ENCODE results near the gene LCE2C. TPM values are rescaled to one million over a fixed set of nuclear protein-coding genes. Genes with fewer than 3 reads are reported as not detected.

Gene LCE2C
- total RNA-seq, 1 experiment from 2014 or later = not detected

DNA sequence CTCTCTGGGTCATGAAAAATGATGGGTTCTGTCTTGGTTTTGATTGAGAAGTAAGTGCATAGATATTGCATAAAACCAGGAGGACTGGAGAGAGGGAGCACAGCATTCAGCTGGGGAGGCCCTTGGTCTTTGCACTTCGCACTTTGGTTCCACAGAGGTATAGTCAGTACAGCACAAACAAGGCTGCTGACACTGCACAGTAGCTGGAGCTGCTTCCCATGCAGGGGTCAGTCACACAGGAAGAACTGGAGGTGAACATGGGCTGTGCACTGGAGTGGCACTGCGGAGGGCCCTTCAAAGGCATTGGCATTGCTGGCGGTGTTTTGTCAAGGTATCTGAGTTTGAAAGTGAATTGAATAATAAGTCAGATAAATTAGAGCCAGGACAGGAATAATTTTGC is 16.4 kb upstream of the LCE2C start:
- H3K9me3 Mint-ChIP-seq = peaks cover 93 to 96% of the 10 kb centered on the region in 2 experiments
- Histone ChIP-seq H4K91ac (ENCODE audit: insufficient read length, low read depth, low read length) (no peak overlapping the region), H4K8ac (replicated peaks; ENCODE audit: insufficient read length, low read depth, low read length) (no peak overlapping the region), H3K23me2 (ENCODE audit: insufficient read length, low read depth, low read length, poor library complexity, severe bottlenecking) (no peaks in the 10 kb centered on the region), H3K27ac (ENCODE audit: insufficient read length, low read depth, low read length) (no peak overlapping the region), H2BK5ac (ENCODE audit: insufficient read length, low read length) (no peak overlapping the region), H3T11ph (ENCODE audit: low read length) (no peak overlapping the region), H2BK20ac (ENCODE audit: low read depth, low read length, poor library complexity, severe bottlenecking) (no peak overlapping the region), H3K56ac (ENCODE audit: insufficient read length, low read depth, low read length) (no peak overlapping the region), H3K4me1 (ENCODE audit: insufficient read depth, low read length) (no peaks in the 10 kb centered on the region), H3K18ac (ENCODE audit: insufficient read length, low read depth, low read length) (no peak overlapping the region), H3K9ac (ENCODE audit: extremely low read depth, insufficient read length, low read length) (no peak overlapping the region), H2BK120ac (ENCODE audit: low read depth, low read length, poor library complexity, severe bottlenecking) (no peak overlapping the region), H2AFZ (ENCODE audit: low read length) (no peak overlapping the region), H3K4ac (ENCODE audit: low read depth, low read length) (no peak overlapping the region), H2BK15ac (ENCODE audit: low read depth, low read length) (no peak overlapping the region), H4K20me1 (ENCODE audit: control insufficient read depth, insufficient read depth, insufficient read length) (no peaks in the 10 kb centered on the region), H3K79me1 (ENCODE audit: insufficient read depth, low read depth, low read length, poor library complexity, severe bottlenecking) (no peaks in the 10 kb centered on the region), H3K23ac (ENCODE audit: insufficient read length, low read depth, low read length) (no peak overlapping the region), H4K5ac (ENCODE audit: insufficient read length, low read depth, low read length) (no peak overlapping the region), H3K27me3 (ENCODE audit: insufficient read depth, low read length) (no peaks in the 10 kb centered on the region), H3K14ac (ENCODE audit: insufficient read depth, low read length) (no peak overlapping the region), H2AK5ac (ENCODE audit: insufficient read length, low read length) (no peak overlapping the region), H3K4me2 (ENCODE audit: insufficient read depth, insufficient read length, low read length) (no peak overlapping the region), H2BK12ac (ENCODE audit: insufficient read length, low read depth, low read length) (no peak overlapping the region), H3K9me3 (ENCODE audit: control insufficient read depth, low read depth, low read length) (peaks cover 83% of the 10 kb centered on the region), H3K79me2 (ENCODE audit: insufficient read depth, low read length) (no peaks in the 10 kb centered on the region)
- H3K4me3 Mint-ChIP-seq = no peak overlapping the region
- no peak overlapping the region for H3K27ac Mint-ChIP-seq
- no CpG with 5 or more reads among the region's 3 CpGs for WGBS (ENCODE audit: extremely low coverage, insufficient read length, low lambda C conversion rate)
- H3K4me1 Mint-ChIP-seq = no peaks in the 10 kb centered on the region
- TF ChIP-seq, protein P1, sequence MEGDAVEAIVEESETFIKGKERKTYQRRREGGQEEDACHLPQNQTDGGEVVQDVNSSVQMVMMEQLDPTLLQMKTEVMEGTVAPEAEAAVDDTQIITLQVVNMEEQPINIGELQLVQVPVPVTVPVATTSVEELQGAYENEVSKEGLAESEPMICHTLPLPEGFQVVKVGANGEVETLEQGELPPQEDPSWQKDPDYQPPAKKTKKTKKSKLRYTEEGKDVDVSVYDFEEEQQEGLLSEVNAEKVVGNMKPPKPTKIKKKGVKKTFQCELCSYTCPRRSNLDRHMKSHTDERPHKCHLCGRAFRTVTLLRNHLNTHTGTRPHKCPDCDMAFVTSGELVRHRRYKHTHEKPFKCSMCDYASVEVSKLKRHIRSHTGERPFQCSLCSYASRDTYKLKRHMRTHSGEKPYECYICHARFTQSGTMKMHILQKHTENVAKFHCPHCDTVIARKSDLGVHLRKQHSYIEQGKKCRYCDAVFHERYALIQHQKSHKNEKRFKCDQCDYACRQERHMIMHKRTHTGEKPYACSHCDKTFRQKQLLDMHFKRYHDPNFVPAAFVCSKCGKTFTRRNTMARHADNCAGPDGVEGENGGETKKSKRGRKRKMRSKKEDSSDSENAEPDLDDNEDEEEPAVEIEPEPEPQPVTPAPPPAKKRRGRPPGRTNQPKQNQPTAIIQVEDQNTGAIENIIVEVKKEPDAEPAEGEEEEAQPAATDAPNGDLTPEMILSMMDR (conservative IDR thresholded peaks at IDR 0.05) = no peak
- DNase-seq = no peak
- no peaks in the 10 kb centered on the region; the same call in none of the 2 replicates for H3K27me3 Mint-ChIP-seq (ENCODE audit: low read depth)
- H3K36me3 Mint-ChIP-seq (ENCODE audit: insufficient read depth in 1 of 3, low read depth in 3 of 3) = peaks cover 0 to 21% (median 5%) of the 10 kb centered on the region in 3 experiments; a peak in 4 of 7 replicates
